Neural progenitor cell (in vitro differentiated cells): Measurements from ENCODE around the gene EIF5A. TPM values are rescaled to one million over a fixed set of nuclear protein-coding genes. Genes with fewer than 3 reads are reported as not detected.

Experiments
- DNase-seq: peaks from one replicate; pipeline ENCODE4 v3.0.0-alpha.2; 2016; ENCODE audit warnings: low spot score
- H2AFZ ChIP-seq: fragments of 200-600 bp; sonication (generic); replicated peaks from 2 replicates; pipeline ENCODE4 v1.6.1; 2016; ENCODE audit warnings: antibody characterized with exemption
- H3F3A ChIP-seq: fragments of 200-600 bp; sonication (generic); 2 replicates; pipeline ENCODE4 v1.6.1; 2016; ENCODE audit warnings: antibody characterized with exemption, low read depth
- H3K27ac ChIP-seq: fragments of 200-600 bp; sonication (generic); 2 replicates; pipeline ENCODE4 v1.5.1; 2016; ENCODE audit warnings: mild to moderate bottlenecking
- H3K27me3 ChIP-seq: fragments of 200-600 bp; sonication (generic); 2 replicates; pipeline ENCODE4 v1.6.1; 2016; ENCODE audit warnings: mild to moderate bottlenecking, moderate library complexity
- H3K36me3 ChIP-seq: fragments of 200-600 bp; sonication (generic); 2 replicates; pipeline ENCODE4 v1.5.1; 2016
- H3K4me1 ChIP-seq: fragments of 200-600 bp; sonication (generic); 2 replicates; pipeline ENCODE4 v1.6.1; 2016; ENCODE audit warnings: mixed run types
- H3K4me2 ChIP-seq: fragments of 200-600 bp; sonication (generic); 2 replicates; pipeline ENCODE4 v1.6.1; 2016
- H3K4me3 ChIP-seq: fragments of 200-600 bp; sonication (generic); 2 replicates; pipeline ENCODE4 v1.5.1; 2016
- H3K79me2 ChIP-seq: fragments of 200-600 bp; sonication (generic); 2 replicates; pipeline ENCODE4 v1.6.1; 2016; ENCODE audit warnings: low read depth
- H3K9ac ChIP-seq: fragments of 200-600 bp; sonication (generic); 2 replicates; pipeline ENCODE4 v1.6.1; 2016
- H3K9me3 ChIP-seq: fragments of 200-600 bp; sonication (generic); 2 replicates; pipeline ENCODE4 v1.5.1; 2016; ENCODE audit warnings: low read depth
- H4K20me1 ChIP-seq: fragments of 200-600 bp; sonication (generic); 2 replicates; pipeline ENCODE4 v1.6.1; 2016; ENCODE audit warnings: low read depth
- H3K27ac Mint-ChIP-seq: 3 replicates; pipeline ENCODE4 v1.8.0; 2021; ENCODE audit warnings: mixed read lengths
- H3K27me3 Mint-ChIP-seq: 2 replicates; pipeline ENCODE4 v1.8.0; 2022; ENCODE audit warnings: low read depth, mild to moderate bottlenecking, inconsistent platforms, moderate library complexity, mixed read lengths; ENCODE audit not compliant: insufficient read depth
- H3K36me3 Mint-ChIP-seq: 3 replicates; pipeline ENCODE4 v1.8.0; 2021; ENCODE audit warnings: mixed read lengths
- H3K4me1 Mint-ChIP-seq: 3 replicates; pipeline ENCODE4 v1.8.0; 2021; ENCODE audit warnings: mixed read lengths
- H3K4me3 Mint-ChIP-seq: 3 replicates; pipeline ENCODE4 v1.8.0; 2021; ENCODE audit warnings: mild to moderate bottlenecking, moderate library complexity, mixed read lengths
- H3K9me3 Mint-ChIP-seq: 3 replicates; pipeline ENCODE4 v1.8.0; 2020; ENCODE audit warnings: mixed read lengths
- CTCF ChIP-seq: fragments of 200-600 bp; sonication (generic); IDR thresholded peaks from 2 replicates; pipeline ENCODE4 v1.5.1; 2017; ENCODE audit warnings: antibody characterized with exemption, mild to moderate bottlenecking
- EZH2 ChIP-seq: fragments of 200-600 bp; sonication (generic); IDR thresholded peaks from 2 replicates; pipeline ENCODE4 v1.6.1; 2017; ENCODE audit warnings: antibody characterized with exemption, mild to moderate bottlenecking, moderate library complexity
- EZH2phosphoT487 ChIP-seq: fragments of 200-600 bp; sonication (generic); IDR thresholded peaks from 2 replicates; pipeline ENCODE4 v1.6.1; 2017; ENCODE audit warnings: antibody characterized with exemption
- total RNA-seq: library from RNA; depleted of rRNA; stranded (reverse); fragments of >200 nt; gene quantifications from 2 replicates; pipeline ENCODE4 v1.2.3, GENCODE V29; 2015; ENCODE audit warnings: low replicate concordance

Gene EIF5A
- total RNA-seq, 1 donor from 2014 or later, result 251 TPM

GRCh38 chr17:7289256-7290032 is 18.0 kb upstream of the EIF5A start:
- peaks cover 15% of the 10 kb centered on the region for H3F3A ChIP-seq
- H3K4me2 ChIP-seq, result no peak overlapping the region
- Mint-ChIP-seq H3K36me3 (peaks cover 1% of the 10 kb centered on the region), H3K9me3 (peaks cover 2% of the 10 kb centered on the region), H3K27ac (no peak overlapping the region), H3K4me3 (no peak overlapping the region), H3K27me3 (peaks cover 12% of the 10 kb centered on the region), H3K4me1 (peaks cover 11% of the 10 kb centered on the region)
- peaks cover 5% of the 10 kb centered on the region for H4K20me1 ChIP-seq
- H3K4me1 ChIP-seq, result peaks cover 7% of the 10 kb centered on the region
- DNase-seq, result no peak
- H3K9me3 ChIP-seq, result no peaks in the 10 kb centered on the region
- H3K4me3 ChIP-seq, result no peak overlapping the region
- H3K36me3 ChIP-seq, result no peaks in the 10 kb centered on the region
- H3K79me2 ChIP-seq, result no peaks in the 10 kb centered on the region
- H2AFZ ChIP-seq, result no peak overlapping the region
- H3K9ac ChIP-seq, result no peak overlapping the region
- TF ChIP-seq EZH2phosphoT487 (no peak), CTCF (no peak), EZH2 (no peak)
- H3K27me3 ChIP-seq, result peaks cover 39% of the 10 kb centered on the region
- H3K27ac ChIP-seq, result no peak overlapping the region

DNA sequence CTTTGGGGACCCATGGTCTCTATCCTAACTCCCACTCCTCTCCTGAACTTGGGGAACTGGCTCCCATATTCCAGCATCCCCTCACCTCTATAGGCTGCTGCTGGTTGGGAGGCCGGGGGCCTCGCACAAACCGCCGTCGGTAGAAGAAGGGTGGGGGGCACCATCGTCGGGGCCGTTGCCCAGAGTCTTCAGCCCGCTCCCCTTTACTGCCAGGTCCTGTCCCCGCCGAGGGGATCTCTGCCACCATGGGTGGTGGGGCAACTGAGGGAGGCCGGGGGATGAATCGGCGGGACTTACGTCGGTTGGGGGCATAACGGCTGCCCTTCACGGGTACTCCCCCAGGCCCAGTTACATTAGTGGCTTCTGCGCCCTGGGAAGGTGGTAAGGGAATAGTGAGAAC is 17.3 kb upstream of the EIF5A start:
- Mint-ChIP-seq H3K9me3 (peaks cover 2% of the 10 kb centered on the region), H3K36me3 (peaks cover 1% of the 10 kb centered on the region), H3K27me3 (peaks cover 13% of the 10 kb centered on the region), H3K4me3 (no peak overlapping the region), H3K4me1 (peaks cover 12% of the 10 kb centered on the region), H3K27ac (no peak overlapping the region)
- peaks cover 21% of the 10 kb centered on the region for H3F3A ChIP-seq
- TF ChIP-seq EZH2 (no peak), EZH2phosphoT487 (no peak), CTCF (no peak)
- H3K4me2 ChIP-seq, result no peak overlapping the region
- H4K20me1 ChIP-seq, result peaks cover 5% of the 10 kb centered on the region
- H3K9me3 ChIP-seq, result no peaks in the 10 kb centered on the region
- H3K9ac ChIP-seq, result no peak overlapping the region
- no peak overlapping the region for H3K27ac ChIP-seq
- peaks cover 47% of the 10 kb centered on the region for H3K27me3 ChIP-seq
- no peaks in the 10 kb centered on the region for H3K79me2 ChIP-seq
- H2AFZ ChIP-seq, result no peak overlapping the region
- DNase-seq, result no peak
- H3K4me1 ChIP-seq, result peaks cover 7% of the 10 kb centered on the region
- H3K4me3 ChIP-seq, result no peak overlapping the region
- no peaks in the 10 kb centered on the region for H3K36me3 ChIP-seq

DNA sequence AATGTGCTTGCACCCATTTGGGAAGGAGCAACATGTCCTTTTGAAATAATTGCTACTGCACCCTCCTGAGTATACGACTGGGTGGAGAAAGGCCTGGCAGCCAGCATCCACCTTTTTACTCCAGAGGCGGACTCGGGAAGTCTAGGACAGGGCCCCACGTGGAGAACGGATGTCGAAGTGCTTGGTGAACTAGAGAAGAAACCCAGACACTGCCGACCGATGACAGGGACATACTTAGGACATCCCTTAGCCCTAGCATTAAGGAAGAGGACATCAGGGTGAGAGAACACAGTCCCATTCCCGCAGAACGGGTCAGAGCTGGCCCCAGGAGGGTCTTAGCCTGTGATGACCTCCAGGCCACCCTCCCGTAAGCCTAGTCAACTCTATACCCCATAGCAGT is 16.7 kb upstream of the EIF5A start:
- DNase-seq, result no peak
- Histone ChIP-seq H3F3A (peaks cover 26% of the 10 kb centered on the region), H3K9me3 (no peaks in the 10 kb centered on the region), H3K27ac (no peak overlapping the region), H3K27me3 (peaks cover 52% of the 10 kb centered on the region), H3K4me1 (peaks cover 7% of the 10 kb centered on the region), H4K20me1 (peaks cover 7% of the 10 kb centered on the region), H2AFZ (no peak overlapping the region), H3K4me2 (no peak overlapping the region), H3K36me3 (no peaks in the 10 kb centered on the region), H3K4me3 (no peak overlapping the region), H3K79me2 (no peaks in the 10 kb centered on the region), H3K9ac (no peak overlapping the region)
- peaks cover 1% of the 10 kb centered on the region for H3K36me3 Mint-ChIP-seq
- H3K4me1 Mint-ChIP-seq, result peaks cover 14% of the 10 kb centered on the region
- peak overlapping the region; percentile 12 for H3K27ac Mint-ChIP-seq
- H3K27me3 Mint-ChIP-seq, result peaks cover 17% of the 10 kb centered on the region
- TF ChIP-seq EZH2phosphoT487, result no peak
- TF ChIP-seq EZH2, result no peak
- TF ChIP-seq CTCF, result no peak
- H3K9me3 Mint-ChIP-seq, result peaks cover 2% of the 10 kb centered on the region
- H3K4me3 Mint-ChIP-seq, result no peak overlapping the region
